Thyroid gland (tissue), 4 donors: ENCODE results near the gene DCD. TPM values are rescaled to one million over a fixed set of nuclear protein-coding genes. Genes with fewer than 3 reads are reported as not detected.
"Not testable (repeated sequence)": the region's sequence is repeated elsewhere in the genome, so short reads cannot be mapped to it uniquely, and the experiment has no call there.

Experiments used
- DNase-seq, 2 donors: peaks; one replicate each; pipeline ENCODE4 v3.0.0-alpha.2; 2019
- H3K27ac ChIP-seq, 3 donors: fragments of 200-600 bp; sonication (generic); 1 replicate in 2 of 3; 2 replicates in 1 of 3; pipeline ENCODE4 v1.5.1; 2016 to 2019; ENCODE audit warnings: mild to moderate bottlenecking in 1 of 3, moderate library complexity in 1 of 3
- H3K27me3 ChIP-seq: fragments of 200-600 bp; sonication (generic); one replicate; pipeline ENCODE4 v1.5.1; 2019
- H3K36me3 ChIP-seq, 2 donors: fragments of 200-600 bp; sonication (generic); one replicate each; pipeline ENCODE4 v1.5.1; 2016 to 2019
- H3K4me1 ChIP-seq, 2 donors: fragments of 200-600 bp; sonication (generic); one replicate each; pipeline ENCODE4 v1.5.1; 2017 to 2019
- H3K4me3 ChIP-seq, 3 donors: fragments of 200-600 bp; sonication (generic); replicated peaks in 1 of 3; 1 replicate in 2 of 3; 2 replicates in 1 of 3; pipeline ENCODE4 v1.5.1; 2016; ENCODE audit warnings: mild to moderate bottlenecking in 1 of 3
- H3K9me3 ChIP-seq: fragments of 200-600 bp; sonication (generic); one replicate; pipeline ENCODE4 v1.5.1; 2017
- CTCF ChIP-seq, 6 experiments: fragments of 200-600 bp in 3 of 6; fragments of 450-650 bp in 3 of 6; sonication (generic) in 3 of 6; IDR thresholded peaks; one replicate each; pipeline ENCODE4 v1.5.1; 2016 to 2019; ENCODE audit warnings: antibody characterized with exemption in 6 of 6, mild to moderate bottlenecking in 2 of 6, inconsistent platforms in 1 of 6, moderate library complexity in 1 of 6
- POLR2A ChIP-seq, 2 donors: fragments of 450-650 bp; IDR thresholded peaks; one replicate each; pipeline ENCODE4 v1.6.1; 2017; ENCODE audit warnings: antibody characterized with exemption in 2 of 2, mild to moderate bottlenecking in 2 of 2, moderate library complexity in 1 of 2
- WGBS, 2 donors: methylation state at CpG; one replicate each; pipeline ENCODE4 v1.1.5; 2017; 5-methylcytosine and 5-hydroxymethylcytosine counted together
- intact Hi-C: fragments of 100-400 bp; cut with DNase I; formaldehyde crosslinking; loops from one replicate; pipeline ENCODE4 v1.15.1; 2023
- total RNA-seq, 4 donors: library from RNA; depleted of rRNA; stranded (reverse); fragments of >200 nt; gene quantifications; one replicate each; pipeline ENCODE4 v1.2.3, GENCODE V29; 2016

DCD gene
- total RNA-seq, 4 donors from 2014 or later = not detected

- whole genome bisulfite sequencing, 2 donors = 43 to 71% methylated on average over 1 of the region's 1 CpG
- H3K27ac ChIP-seq = no peak overlapping the region
- H3K27me3 ChIP-seq = no peaks in the 10 kb centered on the region
- H3K9me3 ChIP-seq = no peaks in the 10 kb centered on the region
- no peak for TF ChIP-seq POLR2A (IDR thresholded peaks at IDR 0.05)
- no peak for TF ChIP-seq CTCF (IDR thresholded peaks at IDR 0.05)
- intact Hi-C loops = no loop called here
- no peak overlapping the region for H3K4me3 ChIP-seq
- no peak for DNase-seq
- H3K4me1 ChIP-seq = no peaks in the 10 kb centered on the region
- no peaks in the 10 kb centered on the region for H3K36me3 ChIP-seq
Measured at GRCh38 chr12:54649825-54650224, 1.7 kb upstream of the DCD start.

DNA sequence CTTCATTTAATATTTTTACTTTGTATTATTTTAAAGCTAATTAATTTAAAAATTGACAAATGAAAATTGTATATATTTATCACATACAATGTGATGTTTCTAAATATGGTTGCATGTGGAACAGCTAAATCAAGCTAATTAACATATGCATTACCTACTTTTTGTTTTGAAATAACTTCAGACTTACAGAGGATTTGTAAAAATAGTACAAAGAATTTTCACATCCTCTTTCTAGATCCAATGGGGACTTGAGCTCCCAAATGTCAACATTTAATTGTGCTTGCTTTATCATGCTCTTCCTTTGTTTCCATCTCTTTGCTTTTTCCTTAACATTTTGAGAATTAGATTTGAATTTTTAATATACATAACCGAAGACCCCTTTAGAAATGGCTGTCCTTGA lies 6.6 kb downstream of the DCD start:
- no peak for TF ChIP-seq POLR2A (IDR thresholded peaks at IDR 0.05)
- 87 to 93% methylated on average over 1 of the region's 1 CpG for WGBS, 2 donors
- intact Hi-C loops = no loop called here
- H3K27ac ChIP-seq = no peak overlapping the region
- H3K4me1 ChIP-seq = no peaks in the 10 kb centered on the region
- no peaks in the 10 kb centered on the region for H3K36me3 ChIP-seq
- H3K4me3 ChIP-seq = no peak overlapping the region
- no peaks in the 10 kb centered on the region for H3K9me3 ChIP-seq
- no peak for DNase-seq
- H3K27me3 ChIP-seq = no peaks in the 10 kb centered on the region

- TF ChIP-seq POLR2A (IDR thresholded peaks at IDR 0.05) (no peak), CTCF (IDR thresholded peaks at IDR 0.05) (no peak)
- 84 to 86% methylated on average over 4 of the region's 4 CpGs for WGBS, 2 donors
- Histone ChIP-seq H3K4me1 (no peaks in the 10 kb centered on the region), H3K9me3 (no peaks in the 10 kb centered on the region), H3K27me3 (no peaks in the 10 kb centered on the region), H3K4me3 (no peak overlapping the region), H3K27ac (no peak overlapping the region), H3K36me3 (no peaks in the 10 kb centered on the region)
- no peak for DNase-seq
- intact Hi-C loops = no loop called here
Measured at GRCh38 chr12:54641089-54641488, 7.1 kb downstream of the DCD start.

DNA sequence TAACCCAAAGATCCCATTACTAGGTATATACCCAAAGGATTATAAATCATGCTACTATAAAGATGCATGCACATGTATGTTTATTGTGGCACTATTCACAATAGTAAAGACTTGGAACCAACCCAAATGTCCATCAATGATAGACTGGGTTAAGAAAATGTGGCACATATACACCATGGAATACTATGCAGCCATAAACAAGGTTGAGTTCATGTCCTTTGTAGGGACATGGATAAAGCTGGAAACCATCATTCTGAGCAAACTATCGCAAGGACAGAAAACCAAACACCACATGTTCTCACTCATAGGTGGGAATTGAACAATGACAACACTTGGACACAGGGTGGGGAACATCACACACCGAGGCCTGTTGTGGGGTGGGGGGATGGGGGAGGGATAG lies 9.1 kb downstream of the DCD start:
- not testable (repeated sequence) for H3K27ac ChIP-seq, DNase-seq

GRCh38 chr12:54634795-54635194 lies 13.4 kb downstream of the DCD start, which contains the start of gene LACRT:
Gene LACRT (minus strand): TSS chr12:54634895. CDS start chr12:54634841, 54 bp downstream.
- H3K4me1 ChIP-seq = no peaks in the 10 kb centered on the region
- 70 to 76% methylated on average over 2 of the region's 2 CpGs for WGBS, 2 donors
- no peak within 1 kb of the TSS for H3K27ac ChIP-seq
- no peaks in the 10 kb centered on the region for H3K36me3 ChIP-seq
- H3K9me3 ChIP-seq = no peaks in the 10 kb centered on the region
- intact Hi-C loops = no loop called here
- no peak within 1 kb of the TSS for H3K4me3 ChIP-seq
- no peaks in the 10 kb centered on the region for H3K27me3 ChIP-seq
- DNase-seq = no peak
- TF ChIP-seq CTCF (IDR thresholded peaks at IDR 0.05) (no peak), POLR2A (IDR thresholded peaks at IDR 0.05) (no peak)

More for the DNA sequence above, 9.1 kb downstream of the DCD start:
- intact Hi-C loops, H3K36me3 ChIP-seq, H3K4me3 ChIP-seq, H3K4me1 ChIP-seq, H3K9me3 ChIP-seq, H3K27me3 ChIP-seq: not testable (repeated sequence)
- 92 to 100% methylated on average over 2 of the region's 2 CpGs for WGBS, 2 donors

DNA sequence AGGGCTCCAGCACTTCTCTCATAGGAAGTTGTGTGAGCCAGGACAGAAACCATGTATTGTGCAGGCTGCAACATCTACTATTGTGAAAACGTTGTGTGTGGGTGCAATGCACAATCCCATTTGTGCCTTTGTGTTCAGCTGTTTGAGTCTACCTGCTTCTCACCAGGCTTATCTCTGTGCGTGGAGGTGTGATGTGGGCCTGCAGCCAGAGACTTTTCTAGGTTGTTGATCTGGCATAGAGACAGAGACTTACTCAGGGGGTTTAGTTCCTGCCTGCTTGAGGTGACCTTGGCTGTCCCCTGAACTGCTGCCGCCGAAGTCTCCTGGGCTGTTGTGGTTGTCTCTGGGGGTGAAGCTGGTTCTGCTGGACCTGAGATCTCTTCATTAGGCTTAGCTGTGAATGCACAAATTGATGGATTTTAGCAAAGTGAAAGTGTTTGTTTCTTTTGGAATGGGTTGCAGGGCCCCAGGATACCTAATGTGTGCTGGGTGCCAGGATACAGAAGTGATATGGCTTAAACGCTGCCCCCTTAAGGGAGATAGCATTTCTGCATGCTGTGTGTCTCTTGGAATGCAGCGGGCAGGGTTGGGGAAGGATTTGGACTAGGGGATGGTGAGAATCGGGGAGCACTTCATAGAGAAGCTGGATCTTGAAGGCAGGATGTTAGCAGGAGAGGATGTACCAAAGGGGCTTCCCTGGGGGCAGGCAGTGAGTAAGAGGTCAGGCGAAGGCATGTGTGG lies 16.0 kb downstream of the DCD start:
- 50 to 63% methylated on average over 6 to 8 of the region's 8 CpGs for WGBS, 2 donors
- H3K36me3 ChIP-seq = no peaks in the 10 kb centered on the region
- no peaks in the 10 kb centered on the region for H3K9me3 ChIP-seq
- no peaks in the 10 kb centered on the region for H3K27me3 ChIP-seq
- no peak for TF ChIP-seq POLR2A (IDR thresholded peaks at IDR 0.05)
- TF ChIP-seq CTCF (IDR thresholded peaks at IDR 0.05) = no peak
- intact Hi-C loops = no loop called here
- H3K27ac ChIP-seq = no peak overlapping the region
- DNase-seq = no peak
- H3K4me1 ChIP-seq = no peaks in the 10 kb centered on the region
- no peak overlapping the region for H3K4me3 ChIP-seq
